Suprapubic skin (tissue), 4 donors: Measurements from ENCODE around the gene ANKRD44. TPM values are rescaled to one million over a fixed set of nuclear protein-coding genes. Genes with fewer than 3 reads are reported as not detected.

Source experiments
- DNase-seq, 2 donors: peaks; one replicate each; pipeline ENCODE4 v3.0.0-alpha.2; 2019; ENCODE audit warnings: low spot score in 2 of 2
- H3K27ac ChIP-seq: fragments of 200-600 bp; sonication (generic); one replicate; pipeline ENCODE4 v1.5.1; 2019
- H3K27me3 ChIP-seq: fragments of 200-600 bp; sonication (generic); one replicate; pipeline ENCODE4 v1.5.1; 2019
- H3K36me3 ChIP-seq: fragments of 200-600 bp; sonication (generic); one replicate; pipeline ENCODE4 v1.5.1; 2019
- H3K4me1 ChIP-seq: fragments of 200-600 bp; sonication (generic); one replicate; pipeline ENCODE4 v1.5.1; 2019
- H3K4me3 ChIP-seq: fragments of 200-600 bp; sonication (generic); one replicate; pipeline ENCODE4 v1.5.1; 2019; ENCODE audit warnings: mild to moderate bottlenecking
- H3K9me3 ChIP-seq: fragments of 200-600 bp; sonication (generic); one replicate; pipeline ENCODE4 v1.5.1; 2019
- EP300 ChIP-seq: sonication (generic); formaldehyde crosslinking; IDR thresholded peaks from one replicate; pipeline ENCODE4 v1.6.1; 2017; ENCODE audit warnings: antibody characterized with exemption
- POLR2A ChIP-seq, 2 donors: fragments of 450-650 bp; IDR thresholded peaks; one replicate each; pipeline ENCODE4 v1.6.1; 2017; ENCODE audit warnings: antibody characterized with exemption in 2 of 2, mild to moderate bottlenecking in 2 of 2, moderate library complexity in 2 of 2
- POLR2AphosphoS5 ChIP-seq, 3 donors: sonication (generic); formaldehyde crosslinking; IDR thresholded peaks; one replicate each; pipeline ENCODE4 v1.6.1; 2017; ENCODE audit warnings: antibody characterized with exemption in 3 of 3
- WGBS: methylation state at CpG from one replicate; pipeline ENCODE4 v1.1.5; 2018; 5-methylcytosine and 5-hydroxymethylcytosine counted together
- total RNA-seq, 4 donors: library from RNA; depleted of rRNA; stranded (reverse); fragments of >200 nt; gene quantifications; one replicate each; pipeline ENCODE4 v1.1.0, GENCODE V29; 2016
- TF ChIP-seq, protein P1 (sequence below), 2 donors: fragments of 200-600 bp in 1 of 2; fragments of 450-650 bp in 1 of 2; sonication (generic) in 1 of 2; IDR thresholded peaks; one replicate each; pipeline ENCODE4 v1.5.1; 2016 to 2019; ENCODE audit warnings: antibody characterized with exemption in 2 of 2, mild to moderate bottlenecking in 1 of 2, moderate library complexity in 1 of 2

The ANKRD44 gene
- total RNA-seq, 4 donors from 2014 or later = 6.3 to 34.4 (median 17.8) TPM

DNA sequence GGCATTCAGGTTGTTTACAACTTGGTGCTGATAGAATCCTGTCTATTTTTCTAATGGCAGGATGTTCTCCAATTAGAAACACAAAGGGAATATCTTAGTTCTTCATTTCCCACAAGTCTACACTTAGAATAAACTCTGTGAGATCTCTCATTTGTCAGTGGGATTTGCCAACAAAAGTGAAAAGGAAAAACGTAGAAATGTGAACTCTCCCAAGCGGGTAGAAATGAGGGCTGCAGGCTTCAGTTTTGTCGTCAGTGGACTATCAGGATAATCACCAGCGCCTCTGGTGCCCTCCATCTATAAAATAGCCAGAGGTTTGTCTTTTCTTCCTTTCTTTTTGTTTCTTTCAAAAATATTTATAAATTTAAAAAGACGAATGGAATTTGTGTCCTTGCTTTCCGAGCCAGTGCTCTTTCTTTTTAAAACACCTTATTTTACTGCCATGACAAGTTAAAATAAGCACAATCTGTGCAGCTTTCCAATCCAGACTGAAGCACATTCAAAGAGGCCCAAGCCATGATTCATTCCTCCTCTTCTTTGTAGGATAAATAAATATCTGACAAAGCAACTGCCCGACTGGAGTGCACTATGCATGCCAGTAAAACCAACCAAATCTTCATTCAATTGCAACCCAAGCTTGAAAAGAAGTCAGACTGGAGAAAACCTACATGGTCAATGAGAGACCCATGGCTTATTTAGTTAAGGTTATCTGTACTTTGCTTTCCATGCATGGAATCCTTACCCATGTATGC is 185.8 kb downstream of the ANKRD44 start:
- no peaks in the 10 kb centered on the region for H3K36me3 ChIP-seq
- WGBS = 82% methylated on average over 7 of the region's 7 CpGs
- H3K27me3 ChIP-seq = no peaks in the 10 kb centered on the region
- DNase-seq = no peak
- H3K9me3 ChIP-seq = no peaks in the 10 kb centered on the region
- no peaks in the 10 kb centered on the region for H3K4me1 ChIP-seq
- TF ChIP-seq POLR2A (IDR thresholded peaks at IDR 0.05) (no peak), EP300 (no peak), POLR2AphosphoS5 (IDR thresholded peaks at IDR 0.05) (no peak)
- TF ChIP-seq, protein P1, sequence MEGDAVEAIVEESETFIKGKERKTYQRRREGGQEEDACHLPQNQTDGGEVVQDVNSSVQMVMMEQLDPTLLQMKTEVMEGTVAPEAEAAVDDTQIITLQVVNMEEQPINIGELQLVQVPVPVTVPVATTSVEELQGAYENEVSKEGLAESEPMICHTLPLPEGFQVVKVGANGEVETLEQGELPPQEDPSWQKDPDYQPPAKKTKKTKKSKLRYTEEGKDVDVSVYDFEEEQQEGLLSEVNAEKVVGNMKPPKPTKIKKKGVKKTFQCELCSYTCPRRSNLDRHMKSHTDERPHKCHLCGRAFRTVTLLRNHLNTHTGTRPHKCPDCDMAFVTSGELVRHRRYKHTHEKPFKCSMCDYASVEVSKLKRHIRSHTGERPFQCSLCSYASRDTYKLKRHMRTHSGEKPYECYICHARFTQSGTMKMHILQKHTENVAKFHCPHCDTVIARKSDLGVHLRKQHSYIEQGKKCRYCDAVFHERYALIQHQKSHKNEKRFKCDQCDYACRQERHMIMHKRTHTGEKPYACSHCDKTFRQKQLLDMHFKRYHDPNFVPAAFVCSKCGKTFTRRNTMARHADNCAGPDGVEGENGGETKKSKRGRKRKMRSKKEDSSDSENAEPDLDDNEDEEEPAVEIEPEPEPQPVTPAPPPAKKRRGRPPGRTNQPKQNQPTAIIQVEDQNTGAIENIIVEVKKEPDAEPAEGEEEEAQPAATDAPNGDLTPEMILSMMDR (IDR thresholded peaks at IDR 0.05) = no peak
- no peak overlapping the region for H3K27ac ChIP-seq
- H3K4me3 ChIP-seq = no peak overlapping the region

DNA sequence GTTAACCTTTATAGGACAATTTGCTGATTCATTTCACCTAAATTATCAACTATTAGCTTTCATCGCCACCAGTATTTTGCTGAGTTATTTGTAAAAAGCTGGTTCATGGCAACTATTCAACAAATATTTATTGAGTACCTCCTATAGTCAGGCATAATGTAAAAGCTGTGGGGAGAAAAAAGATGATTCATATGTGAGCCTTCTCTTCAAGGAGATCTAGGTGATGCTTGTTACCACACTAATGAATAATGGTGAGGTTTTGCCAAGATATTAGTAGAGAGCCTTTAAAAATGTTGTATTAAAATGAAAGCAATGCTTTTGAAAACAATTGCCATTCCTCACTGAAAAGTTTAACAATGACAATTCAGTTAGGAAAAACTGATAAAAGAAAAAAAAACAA is 187.8 kb downstream of the ANKRD44 start:
- WGBS = 100% methylated on average over 1 of the region's 1 CpG

DNA sequence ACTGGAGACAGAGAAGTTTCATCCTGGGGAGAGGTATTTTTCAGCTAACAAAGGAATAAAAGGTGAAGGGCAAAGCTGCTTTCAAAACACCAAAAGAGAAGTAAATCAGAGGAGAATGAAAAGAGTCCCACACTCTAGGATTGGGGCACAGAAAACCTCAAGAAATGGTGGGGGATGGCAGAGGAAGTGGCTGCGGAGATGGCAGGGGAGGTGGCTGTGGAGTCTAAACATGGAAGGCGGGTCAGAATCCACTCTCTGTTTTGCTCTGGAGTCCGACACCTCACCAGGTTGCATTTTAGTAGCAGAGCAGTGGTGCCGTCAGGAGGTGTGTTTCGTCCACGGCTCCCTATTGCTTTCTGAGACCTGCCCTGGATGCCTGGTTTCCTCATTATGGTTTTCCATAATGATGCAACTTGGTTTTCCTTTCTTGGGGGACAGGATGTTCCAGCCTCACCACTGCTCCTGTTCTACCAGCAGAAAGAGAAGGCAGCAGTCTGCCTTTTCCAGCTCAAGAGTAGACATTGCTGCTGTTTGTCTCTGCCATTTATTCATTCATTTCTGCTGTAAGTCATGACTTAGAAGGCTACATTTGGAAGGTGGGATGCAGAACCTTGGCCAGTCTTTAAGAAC is 188.7 kb downstream of the ANKRD44 start:
- no peaks in the 10 kb centered on the region for H3K9me3 ChIP-seq
- no peak overlapping the region for H3K27ac ChIP-seq
- H3K36me3 ChIP-seq = no peaks in the 10 kb centered on the region
- no peaks in the 10 kb centered on the region for H3K4me1 ChIP-seq
- H3K27me3 ChIP-seq = no peaks in the 10 kb centered on the region
- WGBS = 90% methylated on average over 6 of the region's 6 CpGs
- no peak for TF ChIP-seq POLR2A (IDR thresholded peaks at IDR 0.05)
- no peak overlapping the region for H3K4me3 ChIP-seq
- no peak for DNase-seq

More for the DNA sequence above, 187.8 kb downstream of the ANKRD44 start:
- no peak for DNase-seq
- Histone ChIP-seq H3K36me3 (no peaks in the 10 kb centered on the region), H3K4me3 (no peak overlapping the region), H3K27ac (no peak overlapping the region), H3K9me3 (no peaks in the 10 kb centered on the region), H3K4me1 (no peaks in the 10 kb centered on the region), H3K27me3 (no peaks in the 10 kb centered on the region)
- no peak for TF ChIP-seq EP300
- TF ChIP-seq POLR2A (IDR thresholded peaks at IDR 0.05) = no peak
- TF ChIP-seq, protein P1 (IDR thresholded peaks at IDR 0.05) = no peak
- TF ChIP-seq POLR2AphosphoS5 (IDR thresholded peaks at IDR 0.05) = no peak

DNA sequence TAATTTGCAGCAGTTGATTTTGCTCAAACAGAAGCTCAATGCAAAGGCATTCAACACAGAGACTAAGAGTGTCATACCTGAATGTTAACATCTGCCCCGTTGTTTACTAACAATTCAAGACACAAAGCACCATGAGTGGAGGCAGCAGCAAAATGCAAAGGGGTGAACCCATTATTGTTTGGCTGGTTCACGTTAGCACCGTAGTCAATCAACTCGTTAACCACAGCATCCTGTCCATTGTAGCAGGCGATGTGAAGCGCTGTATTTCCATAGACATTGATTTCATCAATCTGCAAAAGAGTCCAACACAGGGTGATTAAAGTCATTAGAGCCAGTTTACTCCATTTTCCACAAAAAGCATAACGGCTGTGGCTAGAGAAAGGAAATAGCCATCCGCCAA is 189.3 kb downstream of the ANKRD44 start:
- Histone ChIP-seq H3K27me3 (no peaks in the 10 kb centered on the region), H3K27ac (no peak overlapping the region), H3K4me1 (no peaks in the 10 kb centered on the region), H3K36me3 (no peaks in the 10 kb centered on the region), H3K4me3 (no peak overlapping the region), H3K9me3 (no peaks in the 10 kb centered on the region)
- 92% methylated on average over 8 of the region's 8 CpGs for WGBS
- no peak for DNase-seq
- TF ChIP-seq POLR2AphosphoS5 (IDR thresholded peaks at IDR 0.05) = no peak
- TF ChIP-seq, protein P1 (IDR thresholded peaks at IDR 0.05) = no peak
- no peak for TF ChIP-seq POLR2A (IDR thresholded peaks at IDR 0.05)
- no peak for TF ChIP-seq EP300

DNA sequence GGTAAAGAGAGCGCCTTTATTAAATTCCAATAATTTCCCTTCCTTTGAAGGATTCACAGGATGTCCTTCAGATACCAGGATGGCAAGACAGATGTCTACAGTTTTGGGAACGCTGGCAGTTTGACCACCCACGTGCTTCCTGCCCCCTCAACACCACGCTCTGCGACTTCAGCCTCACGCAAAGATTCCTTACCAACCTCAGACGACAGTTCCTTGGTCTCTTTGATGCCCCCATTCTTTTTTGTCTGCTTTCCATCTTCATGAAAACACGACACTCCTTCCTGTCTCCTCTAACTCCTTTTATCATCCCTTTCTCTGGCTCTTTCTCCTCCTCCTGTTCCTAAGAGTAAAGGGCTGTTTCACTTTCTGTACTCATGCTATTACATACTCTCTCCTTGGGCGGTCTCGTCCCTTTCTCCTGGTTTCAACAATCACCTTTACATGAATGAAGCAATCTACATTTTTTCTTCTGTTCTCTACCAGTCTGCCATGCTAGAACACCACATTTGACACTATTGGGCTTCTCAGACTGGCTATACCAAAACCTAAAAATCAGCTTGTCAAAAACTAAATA is 194.2 kb downstream of the ANKRD44 start:
- H3K27me3 ChIP-seq = no peaks in the 10 kb centered on the region
- 85% methylated on average over 10 of the region's 10 CpGs for WGBS
- no peaks in the 10 kb centered on the region for H3K9me3 ChIP-seq
- no peak overlapping the region for H3K4me3 ChIP-seq
- H3K36me3 ChIP-seq = no peaks in the 10 kb centered on the region
- TF ChIP-seq POLR2A (IDR thresholded peaks at IDR 0.05) (no peak), EP300 (no peak), POLR2AphosphoS5 (IDR thresholded peaks at IDR 0.05) (no peak)
- TF ChIP-seq, protein P1 (IDR thresholded peaks at IDR 0.05) = no peak
- no peak for DNase-seq
- no peaks in the 10 kb centered on the region for H3K4me1 ChIP-seq
- no peak overlapping the region for H3K27ac ChIP-seq
